Suprapubic skin (tissue), 4 donors: Measurements from ENCODE around the gene MADD.

Experiments
- EP300 ChIP-seq: sonication (generic); formaldehyde crosslinking; IDR thresholded peaks from one replicate; pipeline ENCODE4 v1.6.1; 2017; ENCODE audit warnings: antibody characterized with exemption
- POLR2A ChIP-seq, 2 donors: fragments of 450-650 bp; IDR thresholded peaks; one replicate each; pipeline ENCODE4 v1.6.1; 2017; ENCODE audit warnings: antibody characterized with exemption in 2 of 2, mild to moderate bottlenecking in 2 of 2, moderate library complexity in 2 of 2
- POLR2AphosphoS5 ChIP-seq, 3 donors: sonication (generic); formaldehyde crosslinking; IDR thresholded peaks; one replicate each; pipeline ENCODE4 v1.6.1; 2017; ENCODE audit warnings: antibody characterized with exemption in 3 of 3
- TF ChIP-seq, protein P1 (sequence below), 2 donors: fragments of 200-600 bp in 1 of 2; fragments of 450-650 bp in 1 of 2; sonication (generic) in 1 of 2; IDR thresholded peaks; one replicate each; pipeline ENCODE4 v1.5.1; 2016 to 2019; ENCODE audit warnings: antibody characterized with exemption in 2 of 2, mild to moderate bottlenecking in 1 of 2, moderate library complexity in 1 of 2

DNA sequence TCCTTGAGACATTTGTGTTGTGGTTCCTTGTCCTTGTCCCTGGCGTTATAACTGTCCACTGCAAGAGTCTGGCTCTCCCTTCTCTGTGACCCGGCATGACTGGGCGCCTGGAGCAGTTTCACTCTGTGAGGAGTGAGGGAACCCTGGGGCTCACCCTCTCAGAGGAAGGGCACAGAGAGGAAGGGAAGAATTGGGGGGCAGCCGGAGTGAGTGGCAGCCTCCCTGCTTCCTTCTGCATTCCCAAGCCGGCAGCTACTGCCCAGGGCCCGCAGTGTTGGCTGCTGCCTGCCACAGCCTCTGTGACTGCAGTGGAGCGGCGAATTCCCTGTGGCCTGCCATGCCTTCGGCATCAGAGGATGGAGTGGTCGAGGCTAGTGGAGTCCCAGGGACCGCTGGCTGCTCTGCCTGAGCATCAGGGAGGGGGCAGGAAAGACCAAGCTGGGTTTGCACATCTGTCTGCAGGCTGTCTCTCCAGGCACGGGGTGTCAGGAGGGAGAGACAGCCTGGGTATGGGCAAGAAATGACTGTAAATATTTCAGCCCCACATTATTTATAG, 59.6 kb downstream of the MADD start:
- TF ChIP-seq, protein P1, sequence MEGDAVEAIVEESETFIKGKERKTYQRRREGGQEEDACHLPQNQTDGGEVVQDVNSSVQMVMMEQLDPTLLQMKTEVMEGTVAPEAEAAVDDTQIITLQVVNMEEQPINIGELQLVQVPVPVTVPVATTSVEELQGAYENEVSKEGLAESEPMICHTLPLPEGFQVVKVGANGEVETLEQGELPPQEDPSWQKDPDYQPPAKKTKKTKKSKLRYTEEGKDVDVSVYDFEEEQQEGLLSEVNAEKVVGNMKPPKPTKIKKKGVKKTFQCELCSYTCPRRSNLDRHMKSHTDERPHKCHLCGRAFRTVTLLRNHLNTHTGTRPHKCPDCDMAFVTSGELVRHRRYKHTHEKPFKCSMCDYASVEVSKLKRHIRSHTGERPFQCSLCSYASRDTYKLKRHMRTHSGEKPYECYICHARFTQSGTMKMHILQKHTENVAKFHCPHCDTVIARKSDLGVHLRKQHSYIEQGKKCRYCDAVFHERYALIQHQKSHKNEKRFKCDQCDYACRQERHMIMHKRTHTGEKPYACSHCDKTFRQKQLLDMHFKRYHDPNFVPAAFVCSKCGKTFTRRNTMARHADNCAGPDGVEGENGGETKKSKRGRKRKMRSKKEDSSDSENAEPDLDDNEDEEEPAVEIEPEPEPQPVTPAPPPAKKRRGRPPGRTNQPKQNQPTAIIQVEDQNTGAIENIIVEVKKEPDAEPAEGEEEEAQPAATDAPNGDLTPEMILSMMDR (IDR thresholded peaks at IDR 0.05): no peak
- no peak for TF ChIP-seq POLR2A (IDR thresholded peaks at IDR 0.05)
- no peak for TF ChIP-seq EP300
- TF ChIP-seq POLR2AphosphoS5 (IDR thresholded peaks at IDR 0.05): no peak
